B cell (primary cell): Measurements from ENCODE around the gene ABCD1. TPM values are rescaled to one million over a fixed set of nuclear protein-coding genes. Genes with fewer than 3 reads are reported as not detected.

Experiments used
- ATAC-seq: fragments of 200-7000 bp; cut with Tn5 transposase; one replicate; pipeline ENCODE4 v1.10.0; 2021; ENCODE audit warnings: low read depth, mild to moderate bottlenecking, moderate number of reproducible peaks, moderate library complexity
- CTCF ChIA-PET: fragments of 350-600 bp; sonication (Branson Sonifier 250); formaldehyde crosslinking; loops from one replicate; lab custom pipeline; 2021; ENCODE audit warnings: antibody characterized with exemption, inconsistent platforms; lab: Charles Lee
- POLR2A ChIA-PET: fragments of 350-600 bp; sonication (Branson Sonifier 250); formaldehyde crosslinking; loops from one replicate; lab custom pipeline; 2021; ENCODE audit warnings: antibody characterized with exemption; lab: Charles Lee
- DNase-seq: peaks from one replicate; pipeline ENCODE4 v3.0.0; 2013
- H2AFZ ChIP-seq: 2 replicates; pipeline ENCODE4 v1.6.1; 2012; ENCODE audit warnings: mild to moderate bottlenecking, low read depth, low read length; ENCODE audit not compliant: insufficient read depth, poor library complexity, severe bottlenecking
- H3K27ac ChIP-seq, 2 donors: 1 replicate in 1 of 2; 2 replicates in 1 of 2; pipeline ENCODE4 v1.5.1; 2012 to 2013; ENCODE audit warnings: low read length in 2 of 2, mild to moderate bottlenecking in 2 of 2, moderate library complexity in 1 of 2
- H3K27me3 ChIP-seq, 4 experiments: fragments of 200-600 bp in 1 of 4; sonication (generic) in 1 of 4; replicated peaks in 1 of 4; 1 replicate in 2 of 4; 2 replicates in 2 of 4; pipeline versions ENCODE4 v1.6.1 to v1.7.0; 2013 to 2016; ENCODE audit warnings: low read length in 3 of 4, mild to moderate bottlenecking in 2 of 4, mixed read lengths in 1 of 4, moderate library complexity in 1 of 4; ENCODE audit not compliant: insufficient read depth in 4 of 4, control insufficient read depth in 3 of 4; ENCODE audit errors: control extremely low read depth in 1 of 4
- H3K36me3 ChIP-seq, 2 experiments: replicated peaks in 1 of 2; 1 replicate in 1 of 2; 2 replicates in 1 of 2; pipeline versions ENCODE4 v1.6.1 to v1.7.1; 2013; ENCODE audit warnings: low read length in 1 of 2; ENCODE audit not compliant: insufficient read depth in 2 of 2, control insufficient read depth in 1 of 2; ENCODE audit errors: control extremely low read depth in 1 of 2, extremely low read depth in 1 of 2
- H3K4me1 ChIP-seq, 2 donors: fragments of 200-600 bp in 1 of 2; sonication (generic) in 1 of 2; 1 replicate in 1 of 2; 2 replicates in 1 of 2; pipeline versions ENCODE4 v1.5.1 to v1.6.1; 2013 to 2017; ENCODE audit warnings: low read length in 2 of 2; ENCODE audit not compliant: control insufficient read depth in 2 of 2, insufficient read depth in 2 of 2
- H3K4me2 ChIP-seq: replicated peaks from 2 replicates; pipeline ENCODE3; 2012; ENCODE audit warnings: mild to moderate bottlenecking, low read depth, low read length; ENCODE audit not compliant: poor library complexity, severe bottlenecking
- H3K4me3 ChIP-seq, 5 experiments: fragments of 200-600 bp in 1 of 5; sonication (generic) in 1 of 5; 1 replicate in 3 of 5; 2 replicates in 2 of 5; pipeline versions ENCODE4 v1.5.1 to v1.7.0; 2011 to 2016; ENCODE audit warnings: low read length in 4 of 5, mild to moderate bottlenecking in 4 of 5, low read depth in 2 of 5, control low read depth in 1 of 5, moderate library complexity in 1 of 5; ENCODE audit not compliant: insufficient read depth in 1 of 5; ENCODE audit errors: control extremely low read depth in 1 of 5, extremely low read depth in 1 of 5
- H3K79me2 ChIP-seq: fragments of 200-600 bp; sonication (generic); one replicate; pipeline ENCODE4 v1.6.0; 2016; ENCODE audit warnings: low read length; ENCODE audit not compliant: control insufficient read depth, insufficient read depth
- H3K9ac ChIP-seq: fragments of 200-600 bp; sonication (generic); 2 replicates; pipeline ENCODE4 v1.6.1; 2017; ENCODE audit warnings: mild to moderate bottlenecking, low read length, moderate library complexity
- H3K9me3 ChIP-seq, 3 donors: one replicate each; pipeline versions ENCODE4 v1.6.1 to v1.7.1; 2013; ENCODE audit warnings: low read length in 2 of 3; ENCODE audit not compliant: control insufficient read depth in 2 of 3, insufficient read depth in 1 of 3; ENCODE audit errors: control extremely low read depth in 1 of 3
- H4K20me1 ChIP-seq: 2 replicates; pipeline ENCODE4 v1.6.0; 2012; ENCODE audit warnings: mild to moderate bottlenecking, low read length; ENCODE audit not compliant: insufficient read depth, control insufficient read depth, poor library complexity, severe bottlenecking
- H3K27ac Mint-ChIP-seq: one replicate; pipeline ENCODE4 v1.8.0; 2021; ENCODE audit warnings: mixed read lengths
- H3K27me3 Mint-ChIP-seq: one replicate; pipeline ENCODE4 v1.8.0; 2021; ENCODE audit warnings: mixed read lengths
- H3K4me1 Mint-ChIP-seq: one replicate; pipeline ENCODE4 v1.8.0; 2021; ENCODE audit warnings: mixed read lengths
- H3K4me3 Mint-ChIP-seq: one replicate; pipeline ENCODE4 v1.8.0; 2021; ENCODE audit warnings: mixed read lengths
- H3K9me3 Mint-ChIP-seq: one replicate; pipeline ENCODE4 v1.8.0; 2022; ENCODE audit warnings: mixed read lengths; ENCODE audit not compliant: insufficient read depth
- CTCF ChIP-seq: fragments of 200-600 bp; IDR thresholded peaks from one replicate; pipeline ENCODE4 v1.8.0; 2022; ENCODE audit warnings: antibody characterized with exemption, mild to moderate bottlenecking
- EZH2 ChIP-seq: IDR thresholded peaks from 2 replicates; pipeline ENCODE4 v1.6.1; 2012; ENCODE audit warnings: borderline replicate concordance, low read depth, mild to moderate bottlenecking, moderate library complexity, low read length; ENCODE audit not compliant: insufficient read depth, poor library complexity, severe bottlenecking
- WGBS: methylation state at CpG from one replicate; pipeline ENCODE4 v1.1.5; 2013; ENCODE audit warnings: missing lambda C conversion rate; ENCODE audit not compliant: insufficient coverage; 5-methylcytosine and 5-hydroxymethylcytosine counted together
- intact Hi-C: fragments of 100-400 bp; cut with micrococcal nuclease; formaldehyde crosslinking; loops from one replicate; pipeline ENCODE4 v1.10.0; 2022
- polyA plus RNA-seq: library from polyadenylated mRNA; depleted of rRNA; stranded (reverse); fragments of >200 nt; gene quantifications from 2 replicates; pipeline ENCODE4 v1.2.3, GENCODE V29; 2012
- total RNA-seq, 2 donors: library from RNA; stranded (reverse); fragments of 120-200 nt in 1 of 2; gene quantifications; 1 replicate in 1 of 2; 2 replicates in 1 of 2; pipeline versions ENCODE4 v1.2.3 to v1.2.4, GENCODE V29; 2013 to 2022

ABCD1 gene
- total and polyA plus RNA-seq, 2 donors (not counting 1 experiment from before 2014, with no cell fraction given) = 9.7 to 12.2 TPM

GRCh38 chrX:153736071-153736820 lies 11.6 kb downstream of the ABCD1 start:
- 98% methylated on average over 18 of the region's 30 CpGs for WGBS
- H3K4me3 Mint-ChIP-seq = no peak overlapping the region
- no peak overlapping the region for H3K4me3 ChIP-seq
- H3K9ac ChIP-seq = no peak overlapping the region
- H4K20me1 ChIP-seq = no peaks in the 10 kb centered on the region
- peaks cover 0 to 22% of the 10 kb centered on the region in 2 experiments for H3K36me3 ChIP-seq
- peaks cover 3 to 23% of the 10 kb centered on the region in 2 donors for H3K4me1 ChIP-seq
- H2AFZ ChIP-seq = no peak overlapping the region
- TF ChIP-seq EZH2 (no peak), CTCF (no peak)
- H3K9me3 Mint-ChIP-seq = no peaks in the 10 kb centered on the region
- H3K27me3 Mint-ChIP-seq = no peaks in the 10 kb centered on the region
- peaks cover 0 to 3% (median 0%) of the 10 kb centered on the region in 3 donors for H3K9me3 ChIP-seq
- H3K27me3 ChIP-seq = no peaks in the 10 kb centered on the region
- intact Hi-C loops = no loop called here
- DNase-seq (no peak), ATAC-seq (no peak)
- H3K4me2 ChIP-seq = no peak overlapping the region
- POLR2A ChIA-PET = no interaction called here
- CTCF ChIA-PET = interaction anchor here (1.0 to 1.1 kb wide), 2 partner anchors 9 to 26 kb away, joined by 3 read pairs; no protein-coding TSS in a partner anchor
- H3K4me1 Mint-ChIP-seq = peaks cover 24% of the 10 kb centered on the region
- H3K27ac Mint-ChIP-seq = no peak overlapping the region
- no peak overlapping the region for H3K27ac ChIP-seq
- H3K79me2 ChIP-seq = peaks cover 19% of the 10 kb centered on the region

DNA sequence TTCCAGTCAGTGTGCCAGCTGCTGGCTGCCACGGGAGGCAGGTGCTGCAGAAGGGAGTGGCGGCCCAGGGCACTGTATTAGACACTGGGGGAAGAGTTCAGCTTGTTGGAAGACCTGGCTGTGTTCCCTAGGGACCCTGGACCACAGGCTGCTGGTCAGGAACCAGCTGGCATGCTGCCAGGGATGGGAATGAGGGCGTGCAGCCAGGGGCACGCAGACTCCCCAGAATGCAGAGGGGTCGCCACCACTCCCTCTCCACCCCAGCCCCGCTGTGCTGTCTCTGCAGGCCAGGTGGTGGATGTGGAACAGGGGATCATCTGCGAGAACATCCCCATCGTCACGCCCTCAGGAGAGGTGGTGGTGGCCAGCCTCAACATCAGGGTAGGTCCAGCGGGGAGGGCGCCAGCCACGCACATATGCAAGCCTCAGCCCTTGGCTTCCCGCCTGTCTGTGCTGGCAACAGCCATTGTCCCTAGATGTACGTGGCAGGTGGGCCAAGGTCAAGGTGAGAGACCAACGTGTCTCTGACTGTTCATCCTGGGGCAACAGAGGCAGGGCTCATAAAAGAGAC lies 12.3 kb downstream of the ABCD1 start:
- Histone ChIP-seq H3K4me1 (peaks cover 3 to 30% of the 10 kb centered on the region in 2 donors), H3K79me2 (peaks cover 19% of the 10 kb centered on the region), H3K36me3 (peaks cover 0 to 20% of the 10 kb centered on the region in 2 experiments), H3K27ac (no peak overlapping the region), H2AFZ (no peak overlapping the region), H3K27me3 (no peaks in the 10 kb centered on the region), H3K9ac (no peak overlapping the region), H3K9me3 (peaks cover 0 to 3% (median 0%) of the 10 kb centered on the region in 3 donors), H3K4me3 (no peak overlapping the region), H4K20me1 (no peaks in the 10 kb centered on the region), H3K4me2 (no peak overlapping the region)
- ChIA-PET CTCF (interaction anchor here (1.0 to 1.1 kb wide), 2 partner anchors 10 to 25 kb away, joined by 3 read pairs; no protein-coding TSS in a partner anchor), POLR2A (no interaction called here)
- intact Hi-C loops = no loop called here
- Mint-ChIP-seq H3K4me3 (no peak overlapping the region), H3K4me1 (peaks cover 20% of the 10 kb centered on the region), H3K27ac (no peak overlapping the region), H3K27me3 (no peaks in the 10 kb centered on the region), H3K9me3 (no peaks in the 10 kb centered on the region)
- no peak for TF ChIP-seq EZH2
- TF ChIP-seq CTCF = no peak
- DNase-seq (no peak), ATAC-seq (no peak)
- WGBS = 94% methylated on average over 10 of the region's 15 CpGs
